Measurements from ENCODE around the gene CLDN16.

DNA sequence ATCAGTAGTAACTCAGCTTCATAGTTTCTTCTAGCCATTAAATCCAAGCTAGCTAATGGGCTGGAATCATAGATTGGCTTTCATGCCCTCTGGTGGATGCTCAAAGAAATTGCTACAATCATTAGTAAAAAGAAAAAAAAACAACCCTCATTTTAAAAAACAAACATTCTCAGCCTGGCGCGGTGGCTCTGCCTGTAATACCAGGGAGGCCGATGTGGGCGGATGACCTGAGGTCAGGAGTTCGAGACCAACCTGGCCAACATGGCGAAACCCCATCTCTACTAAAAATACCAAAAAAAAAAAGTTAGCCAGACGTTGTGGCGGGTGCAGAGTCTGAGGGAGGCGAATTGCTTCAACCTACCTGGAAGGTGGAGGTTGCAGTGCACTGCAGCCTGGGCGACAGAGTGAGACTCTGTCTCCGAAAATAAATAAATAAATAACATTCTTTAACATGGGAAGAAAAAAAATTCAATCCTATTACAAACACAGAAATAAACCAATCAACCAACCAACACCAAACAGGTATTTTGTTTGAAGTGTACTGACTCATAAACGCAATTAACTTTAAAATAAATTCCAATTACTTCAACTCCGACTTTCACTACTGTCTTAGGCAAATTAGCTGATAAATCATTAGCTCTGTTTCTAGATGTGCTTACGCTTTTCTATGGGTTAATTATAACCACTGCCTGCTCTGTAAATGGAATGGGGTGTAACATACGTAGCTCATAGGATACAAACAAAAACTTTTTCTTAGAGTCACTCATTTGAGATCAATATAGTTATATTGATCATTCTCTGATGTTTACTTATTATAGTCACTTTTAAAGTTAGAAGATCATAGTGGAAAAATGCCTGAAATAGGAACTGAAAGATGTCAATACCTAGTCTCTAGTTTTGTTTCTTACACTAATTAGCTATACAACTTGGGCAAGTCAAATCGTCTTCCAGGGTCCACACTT is 36.8 kb downstream of the CLDN16 start:
- TF ChIP-seq POLR2AphosphoS5 (IDR thresholded peaks at IDR 0.05) (no peak), EP300 (IDR thresholded peaks at IDR 0.05) (no peak)

All from gastroesophageal sphincter (tissue), 2 donors.